GM12873 (cell line): ENCODE data around the gene MYOM1.

Source experiments
- TF ChIP-seq, protein P1 (sequence below): IDR thresholded peaks from 2 replicates; pipeline ENCODE4 v1.5.1; 2012; ENCODE audit warnings: low read depth, mild to moderate bottlenecking, moderate library complexity, low read length, control low read depth; ENCODE audit not compliant: insufficient read depth; ENCODE audit errors: missing control alignments

The MYOM1 gene

GRCh38 chr18:3254725-3255124 lies 35.0 kb upstream of the MYOM1 start:
- TF ChIP-seq, protein P1, sequence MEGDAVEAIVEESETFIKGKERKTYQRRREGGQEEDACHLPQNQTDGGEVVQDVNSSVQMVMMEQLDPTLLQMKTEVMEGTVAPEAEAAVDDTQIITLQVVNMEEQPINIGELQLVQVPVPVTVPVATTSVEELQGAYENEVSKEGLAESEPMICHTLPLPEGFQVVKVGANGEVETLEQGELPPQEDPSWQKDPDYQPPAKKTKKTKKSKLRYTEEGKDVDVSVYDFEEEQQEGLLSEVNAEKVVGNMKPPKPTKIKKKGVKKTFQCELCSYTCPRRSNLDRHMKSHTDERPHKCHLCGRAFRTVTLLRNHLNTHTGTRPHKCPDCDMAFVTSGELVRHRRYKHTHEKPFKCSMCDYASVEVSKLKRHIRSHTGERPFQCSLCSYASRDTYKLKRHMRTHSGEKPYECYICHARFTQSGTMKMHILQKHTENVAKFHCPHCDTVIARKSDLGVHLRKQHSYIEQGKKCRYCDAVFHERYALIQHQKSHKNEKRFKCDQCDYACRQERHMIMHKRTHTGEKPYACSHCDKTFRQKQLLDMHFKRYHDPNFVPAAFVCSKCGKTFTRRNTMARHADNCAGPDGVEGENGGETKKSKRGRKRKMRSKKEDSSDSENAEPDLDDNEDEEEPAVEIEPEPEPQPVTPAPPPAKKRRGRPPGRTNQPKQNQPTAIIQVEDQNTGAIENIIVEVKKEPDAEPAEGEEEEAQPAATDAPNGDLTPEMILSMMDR, result no peak

- TF ChIP-seq, protein P1, result no peak
These were observed 33.1 kb upstream of the MYOM1 start for GRCh38 chr18:3252843-3253242.

- TF ChIP-seq, protein P1, result no peak
These were observed 32.2 kb upstream of the MYOM1 start for GRCh38 chr18:3251963-3252277.

GRCh38 chr18:3251249-3251962 lies 31.6 kb upstream of the MYOM1 start:
- TF ChIP-seq, protein P1, result no peak

GRCh38 chr18:3250237-3251107 lies 30.7 kb upstream of the MYOM1 start:
- TF ChIP-seq, protein P1, result no peak

GRCh38 chr18:3248658-3249359 lies 29.0 kb upstream of the MYOM1 start:
- TF ChIP-seq, protein P1, result no peak
